HG02840 (cell line): ENCODE results near the gene CXCR6.

Experiments
- ATAC-seq: cut with Tn5 transposase; IDR thresholded peaks from one replicate; pipeline ENCODE4 v1.9.1; 2021; ENCODE audit warnings: mild to moderate bottlenecking, moderate library complexity, moderate number of reproducible peaks; ENCODE audit not compliant: unreplicated experiment, low FRiP score

The CXCR6 gene

DNA sequence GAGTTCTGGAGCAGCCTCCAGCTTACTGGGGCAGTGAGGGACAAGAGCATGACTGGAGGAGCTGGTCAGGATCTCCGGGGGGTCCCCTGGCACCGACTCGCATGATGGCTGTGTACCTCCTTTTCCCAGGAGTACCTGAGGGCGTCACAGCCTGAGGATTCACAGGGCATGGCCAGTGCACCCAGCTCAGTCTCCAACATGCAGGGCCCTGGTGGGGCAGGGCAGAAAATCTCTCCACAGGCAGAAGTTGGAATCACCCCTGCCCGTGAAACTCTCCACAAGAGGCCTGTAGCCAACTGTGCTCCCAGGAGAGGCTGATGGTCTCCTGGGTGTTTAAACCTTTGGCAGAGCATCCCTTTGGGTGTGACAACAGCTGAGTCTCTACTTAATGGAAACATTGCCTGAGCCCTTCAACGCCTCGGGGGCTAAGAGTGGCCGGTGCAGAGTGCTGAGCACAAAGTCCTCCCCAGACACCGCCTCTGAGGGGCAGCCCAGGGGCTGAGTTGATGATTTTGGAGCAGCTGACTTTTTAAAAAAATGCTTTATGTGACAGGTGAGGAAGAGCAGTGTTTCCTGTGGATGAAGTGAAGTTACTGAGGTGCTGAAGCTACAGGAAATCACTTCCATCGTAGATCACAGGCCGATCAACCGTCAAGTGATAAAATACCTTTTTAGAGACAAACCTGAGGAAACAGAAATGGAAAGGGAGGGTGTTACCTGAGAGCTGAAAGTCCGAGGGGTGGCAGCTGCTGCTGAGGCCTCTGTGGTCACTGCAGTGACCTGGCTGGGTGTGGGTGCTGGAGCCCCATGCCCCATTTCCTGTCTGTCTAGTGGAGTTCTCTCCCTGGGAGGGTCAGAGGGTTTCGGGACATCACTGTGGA, 21.9 kb upstream of the CXCR6 start:
- ATAC-seq = no peak

DNA sequence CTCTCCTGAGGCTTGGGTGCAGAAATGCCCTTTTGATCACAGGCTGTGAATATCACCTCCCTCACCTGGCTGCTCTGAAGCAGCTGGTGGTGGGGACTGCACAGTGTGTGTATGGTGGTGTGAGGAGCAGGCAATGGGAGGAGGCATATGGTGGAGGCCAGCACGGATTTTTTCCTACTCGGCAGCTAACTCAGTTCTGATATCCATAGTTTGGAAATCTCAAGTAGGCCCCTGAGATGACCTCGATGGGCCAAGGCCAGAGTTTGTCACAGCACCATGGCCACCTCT, 21.3 kb upstream of the CXCR6 start:
- ATAC-seq = no peak

DNA sequence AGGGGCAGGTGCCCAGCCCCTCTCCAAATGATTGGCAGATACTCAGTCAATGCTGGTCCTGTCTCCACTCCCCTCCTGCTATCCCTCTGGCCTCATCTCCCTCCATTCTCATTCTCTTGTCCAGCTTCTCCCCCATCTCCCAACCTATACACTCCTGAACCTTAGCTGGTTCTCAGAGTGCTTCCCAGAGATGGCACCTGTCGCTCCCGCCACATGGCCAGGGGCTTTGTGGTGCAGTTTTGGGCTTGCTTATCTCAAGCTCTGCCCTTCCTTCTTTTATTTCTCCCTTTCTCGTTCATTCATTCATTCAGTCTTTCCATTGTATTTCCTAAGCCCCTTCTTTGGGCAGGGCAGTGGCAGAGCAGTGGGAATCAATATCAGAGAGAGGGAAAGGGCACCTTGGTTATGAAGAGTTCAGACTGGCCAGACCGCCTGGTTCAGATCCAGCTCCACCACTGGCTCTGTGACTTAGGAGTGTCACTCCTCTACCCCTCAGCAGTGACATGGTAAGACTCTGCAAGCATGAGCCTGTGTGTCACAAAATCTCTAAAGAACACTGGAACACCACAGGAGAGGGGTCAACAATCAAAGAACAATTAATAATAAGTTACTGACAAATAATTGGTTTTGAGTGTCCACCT, 20.2 kb upstream of the CXCR6 start:
- ATAC-seq = no peak

DNA sequence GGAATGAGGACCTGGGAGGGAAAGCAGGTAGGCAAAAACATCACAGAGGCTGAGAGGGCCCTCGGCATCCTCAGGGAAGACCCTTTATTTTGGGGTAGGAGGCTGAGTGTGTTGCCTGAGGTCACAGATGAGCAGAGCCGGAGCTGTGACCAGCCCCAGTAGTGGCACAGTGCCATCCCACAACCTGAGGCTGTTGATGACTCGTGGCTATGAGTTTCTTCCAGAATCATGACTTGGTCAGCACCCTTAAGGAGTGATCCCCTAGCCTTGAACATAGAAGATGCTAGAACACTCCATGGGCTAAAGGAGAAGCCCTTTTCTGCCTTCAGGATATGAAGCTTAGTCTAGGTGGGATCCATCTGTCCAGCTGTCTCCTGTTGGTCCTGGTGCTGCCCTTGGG, 19.5 kb upstream of the CXCR6 start:
- no peak for ATAC-seq

DNA sequence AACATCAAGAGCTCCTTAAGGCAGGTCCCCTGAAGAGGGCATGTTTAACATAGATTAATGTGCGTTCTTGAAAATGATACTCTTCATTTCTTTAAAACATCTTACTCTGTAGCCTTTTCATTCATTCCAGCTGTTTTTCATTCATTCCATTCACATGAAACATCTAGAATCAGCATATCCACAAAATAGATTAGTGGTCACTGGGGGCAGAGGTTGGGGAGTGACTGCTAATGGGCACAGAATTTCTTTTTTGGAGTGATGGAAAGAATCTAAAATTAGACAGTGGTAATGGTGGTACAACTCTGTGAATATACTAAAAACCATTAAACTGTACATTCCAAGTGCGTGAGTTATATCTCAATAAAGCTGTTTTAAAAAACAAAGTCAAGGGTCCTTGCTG, 15.4 kb upstream of the CXCR6 start:
- ATAC-seq = no peak

GRCh38 chr3:45929042-45929679, 14.1 kb upstream of the CXCR6 start:
- ATAC-seq = no peak

GRCh38 chr3:45931496-45931895, 11.8 kb upstream of the CXCR6 start:
- ATAC-seq = no peak

- no peak for ATAC-seq
Measured at GRCh38 chr3:45932112-45932511, 11.2 kb upstream of the CXCR6 start.

DNA sequence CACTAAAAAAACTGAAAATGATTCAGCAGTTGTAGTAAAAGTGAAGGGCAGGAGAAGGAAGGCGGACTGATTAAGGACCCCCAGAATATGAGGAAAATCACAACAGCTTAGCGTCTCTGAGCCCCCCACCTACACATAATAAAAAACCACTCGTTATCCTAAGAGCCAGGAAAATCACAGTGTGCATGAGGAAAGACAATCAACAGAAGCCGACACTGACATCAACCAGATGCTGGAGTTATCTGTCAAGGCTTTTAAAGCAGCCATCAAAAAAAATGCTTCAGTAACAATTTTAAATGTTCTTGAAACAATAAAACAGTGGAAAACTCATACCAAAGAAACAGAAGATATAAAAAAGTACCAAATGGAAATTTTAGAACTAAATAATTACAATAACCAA, 9.7 kb upstream of the CXCR6 start:
- ATAC-seq = no peak

- ATAC-seq = no peak
Measured at GRCh38 chr3:45936261-45936660, 7.0 kb upstream of the CXCR6 start.

DNA sequence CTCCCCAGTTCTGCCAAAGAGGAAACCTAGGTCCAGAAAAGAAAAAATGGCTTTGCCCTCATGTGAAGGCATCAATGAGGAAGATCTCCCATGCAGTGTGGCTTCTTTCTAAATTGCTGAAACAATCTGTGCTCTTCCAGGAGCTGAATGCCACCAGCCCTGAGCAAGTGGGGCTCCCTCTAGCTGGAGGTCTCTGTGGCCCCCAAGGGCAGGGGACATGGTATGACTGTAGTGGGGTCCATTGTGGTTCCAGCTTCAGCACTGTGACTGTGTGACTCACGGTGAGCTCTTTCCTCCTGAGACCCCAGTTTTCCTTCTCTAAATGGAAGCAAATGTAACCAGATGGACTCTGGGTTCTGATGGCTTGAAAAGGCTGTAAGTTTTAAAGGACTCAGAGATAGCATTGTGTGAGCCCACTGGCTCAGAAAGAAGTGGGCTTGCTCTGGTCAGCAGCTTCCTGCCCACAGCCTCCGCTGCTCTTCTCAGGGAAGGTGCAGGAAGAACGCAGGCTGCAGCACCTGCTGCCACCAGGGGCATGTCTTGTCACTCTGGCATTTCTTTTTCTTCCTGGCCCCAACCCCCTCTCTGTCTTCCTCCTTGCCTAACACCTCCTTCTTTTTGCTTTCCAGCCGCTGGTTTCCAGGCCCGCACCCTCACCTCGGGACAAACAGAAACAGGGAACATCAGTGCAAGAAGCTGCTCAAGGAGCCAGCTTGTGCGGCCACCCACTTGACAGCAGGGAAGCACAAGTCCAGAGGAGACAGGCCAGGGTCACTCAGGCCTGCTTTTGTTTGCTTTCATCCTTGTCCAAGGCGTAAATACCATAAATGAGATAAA, 5.8 kb upstream of the CXCR6 start:
- ATAC-seq = no peak

DNA sequence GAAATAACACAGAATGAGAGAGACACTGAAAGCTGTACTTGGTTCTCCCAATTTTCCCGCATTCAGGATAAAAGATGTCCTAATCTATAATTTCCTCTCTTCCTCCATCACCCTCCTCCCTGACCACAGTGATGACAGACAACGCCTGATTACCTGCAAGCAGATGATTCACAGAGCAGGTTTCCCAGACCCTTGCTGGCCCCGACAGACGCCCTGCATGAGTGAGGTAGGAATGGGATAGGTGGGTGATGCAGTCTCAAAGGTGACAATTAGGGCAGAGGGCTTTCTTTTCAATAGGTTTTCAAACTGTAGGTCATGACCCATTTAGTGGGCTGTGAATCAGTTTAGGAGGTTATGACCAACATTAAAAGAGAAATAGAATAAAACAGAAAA, 5.2 kb upstream of the CXCR6 start:
- no peak for ATAC-seq

- no peak for ATAC-seq
Measured at GRCh38 chr3:45938864-45939263, 4.4 kb upstream of the CXCR6 start.

GRCh38 chr3:45939341-45939771, 3.9 kb upstream of the CXCR6 start:
- no peak for ATAC-seq

- ATAC-seq = no peak
Measured at GRCh38 chr3:45940004-45940780, 3.1 kb upstream of the CXCR6 start.

GRCh38 chr3:45940781-45941365, 2.4 kb upstream of the CXCR6 start:
- no peak for ATAC-seq

- no peak for ATAC-seq
Measured at GRCh38 chr3:45942051-45942825, 1.0 kb upstream of the CXCR6 start.

DNA sequence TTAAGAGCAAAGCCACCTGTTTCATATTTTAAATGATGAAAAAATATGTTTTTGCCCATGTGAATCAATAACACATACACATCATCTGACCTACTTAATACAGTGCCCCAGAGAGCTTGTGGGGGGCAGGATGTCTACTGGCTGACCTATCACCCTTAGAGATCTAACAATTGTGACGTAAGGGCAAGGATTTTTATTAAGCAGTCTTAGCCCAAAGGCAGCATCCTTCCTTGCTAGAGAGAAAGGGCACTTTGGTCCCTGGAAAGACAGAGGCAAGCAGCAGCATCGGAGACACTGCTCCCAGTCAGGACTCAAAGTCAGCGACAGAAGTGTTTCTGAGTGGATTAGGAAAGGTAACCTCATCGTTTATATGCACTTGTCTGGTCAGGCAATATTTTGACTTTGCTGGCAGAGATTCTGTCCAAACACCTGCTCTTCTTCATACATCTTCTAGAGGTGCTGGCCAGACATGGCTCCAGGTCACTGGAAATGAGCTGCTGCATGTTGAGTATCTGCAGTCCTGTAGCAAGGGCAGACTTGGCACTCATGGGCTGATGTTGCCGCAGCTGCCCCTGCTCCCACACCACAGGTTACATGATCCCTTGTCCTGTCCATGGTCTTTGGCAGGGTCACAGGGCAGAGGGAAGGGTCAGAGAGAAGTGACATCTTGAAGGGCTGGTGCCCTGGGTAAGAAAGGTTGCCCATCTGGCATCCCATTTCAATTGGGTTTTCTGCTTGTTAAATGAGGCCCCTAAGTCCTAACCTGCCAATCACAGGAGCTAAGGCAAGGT, 1.8 kb downstream of the CXCR6 start:
- no peak for ATAC-seq
